ENCODE measurements around the gene FGF12. TPM values are rescaled to one million over a fixed set of nuclear protein-coding genes. Genes with fewer than 3 reads are reported as not detected.

FGF12 gene
- total RNA-seq, 3 donors from 2014 or later: 0.18 TPM; not detected in 2

DNA sequence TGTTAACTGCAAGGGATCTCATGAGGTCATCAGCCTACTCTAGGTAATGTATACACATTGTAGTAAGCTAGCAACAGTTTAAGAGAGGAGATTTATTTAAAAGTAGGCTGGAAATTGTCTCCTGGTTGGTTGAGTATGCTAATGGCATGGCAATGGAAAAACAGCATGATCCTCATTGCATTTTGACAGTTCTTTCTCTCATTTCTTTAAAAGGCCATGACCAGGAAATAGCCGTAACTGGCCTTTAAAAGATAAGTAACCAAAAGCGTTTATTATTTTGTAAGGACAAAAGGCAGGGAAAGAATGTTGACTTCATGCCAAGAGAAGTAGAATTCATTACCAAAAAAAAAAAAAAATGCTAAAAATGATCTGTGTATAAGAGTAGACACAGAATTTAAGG lies 310.3 kb downstream of the FGF12 start:
- DNase-seq (no peak), ATAC-seq (no peak)
- H3K36me3 Mint-ChIP-seq (ENCODE audit: insufficient read depth): no peaks in the 10 kb centered on the region
- peaks cover 8% of the 10 kb centered on the region for H3K27me3 Mint-ChIP-seq (ENCODE audit: low read depth)
- H3K9me3 Mint-ChIP-seq: no peaks in the 10 kb centered on the region
- H3K4me3 Mint-ChIP-seq: no peak overlapping the region
- H3K4me1 Mint-ChIP-seq (ENCODE audit: low read depth): no peaks in the 10 kb centered on the region

DNA sequence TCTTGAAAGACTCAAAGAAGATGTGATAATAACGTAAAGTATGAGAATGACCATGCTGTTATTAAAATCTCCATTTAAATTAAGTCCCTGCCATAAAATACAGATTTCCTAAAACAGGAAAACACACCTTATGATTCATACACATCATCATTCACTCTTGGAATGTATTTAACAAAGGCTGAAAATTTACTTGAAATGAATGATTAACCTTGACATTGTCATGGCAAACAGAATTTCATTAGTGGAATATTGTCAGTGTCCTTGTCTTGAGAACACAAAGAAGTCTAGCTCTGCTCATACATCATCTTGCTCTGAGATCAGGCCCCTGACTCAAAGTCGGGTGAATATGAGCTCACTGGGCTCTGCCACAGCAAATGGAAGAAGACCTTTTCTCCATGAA lies 313.9 kb downstream of the FGF12 start:
- Mint-ChIP-seq H3K36me3 (ENCODE audit: insufficient read depth) (no peaks in the 10 kb centered on the region), H3K4me1 (ENCODE audit: low read depth) (no peaks in the 10 kb centered on the region), H3K4me3 (no peak overlapping the region), H3K9me3 (no peaks in the 10 kb centered on the region), H3K27me3 (ENCODE audit: low read depth) (peaks cover 27% of the 10 kb centered on the region)
- ATAC-seq (no peak), DNase-seq (no peak)

DNA sequence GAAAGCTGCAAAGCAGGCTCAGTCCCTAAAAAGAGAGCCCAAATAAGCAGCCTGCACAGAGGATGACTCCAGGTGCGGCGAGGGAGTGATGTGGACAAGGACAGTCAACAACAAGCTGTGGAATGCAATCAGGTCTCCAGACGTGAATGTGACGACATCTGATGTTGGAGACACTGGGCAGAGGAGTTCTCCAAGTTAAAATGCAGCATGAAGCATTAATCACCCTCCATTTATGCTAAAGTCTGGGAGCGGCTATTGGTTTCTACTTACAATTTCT lies 316.7 kb downstream of the FGF12 start:
- no peaks in the 10 kb centered on the region for H3K36me3 Mint-ChIP-seq (ENCODE audit: insufficient read depth)
- H3K4me3 Mint-ChIP-seq: no peak overlapping the region
- DNase-seq (no peak), ATAC-seq (no peak)
- peaks cover 44% of the 10 kb centered on the region for H3K27me3 Mint-ChIP-seq (ENCODE audit: low read depth)
- no peaks in the 10 kb centered on the region for H3K4me1 Mint-ChIP-seq (ENCODE audit: low read depth)
- no peaks in the 10 kb centered on the region for H3K9me3 Mint-ChIP-seq

DNA sequence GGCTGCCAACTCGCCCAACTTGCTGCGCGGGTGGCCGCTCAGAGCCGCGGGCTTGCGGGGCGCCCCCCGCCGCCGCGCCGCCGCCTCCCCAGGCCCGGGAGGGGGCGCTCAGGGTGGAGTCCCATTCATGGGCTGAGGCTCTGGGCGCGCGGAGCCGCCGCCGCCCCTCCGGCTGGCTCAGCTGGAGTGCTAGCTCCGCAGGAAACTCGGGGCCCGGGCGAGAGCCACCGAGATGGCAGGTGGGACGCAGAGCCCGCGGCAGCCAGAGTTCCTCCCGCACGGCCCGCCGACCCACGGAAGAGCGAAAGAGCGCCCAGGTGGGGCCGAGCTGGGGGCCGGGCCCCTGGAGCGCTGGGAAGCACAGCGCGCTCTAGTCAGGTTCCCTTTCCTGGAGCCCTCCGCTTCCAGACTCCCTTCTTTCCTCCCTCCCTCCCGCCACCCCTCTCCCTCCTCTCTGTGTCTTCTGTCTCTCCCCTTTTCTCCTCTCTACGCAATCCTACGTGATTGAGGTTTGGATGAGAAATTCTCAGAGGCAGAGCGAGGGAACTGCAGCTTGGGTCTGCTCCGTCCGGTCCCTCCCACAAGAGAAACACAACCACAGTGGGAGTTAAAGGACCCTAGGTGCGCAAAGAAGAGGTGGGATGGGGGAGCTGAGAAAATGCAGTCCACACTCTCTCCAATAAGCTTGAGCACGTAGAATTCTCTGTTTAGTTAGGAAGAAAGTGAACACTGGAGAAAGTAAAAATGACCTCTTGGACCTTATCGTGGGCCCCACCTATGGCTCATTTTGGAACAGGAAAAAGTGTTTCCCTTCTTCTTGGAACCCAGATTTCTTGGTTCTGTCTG lies 317.3 kb downstream of the FGF12 start:
- Mint-ChIP-seq H3K36me3 (ENCODE audit: insufficient read depth) (no peaks in the 10 kb centered on the region), H3K9me3 (no peaks in the 10 kb centered on the region), H3K27me3 (ENCODE audit: low read depth) (peaks cover 44% of the 10 kb centered on the region)

DNA sequence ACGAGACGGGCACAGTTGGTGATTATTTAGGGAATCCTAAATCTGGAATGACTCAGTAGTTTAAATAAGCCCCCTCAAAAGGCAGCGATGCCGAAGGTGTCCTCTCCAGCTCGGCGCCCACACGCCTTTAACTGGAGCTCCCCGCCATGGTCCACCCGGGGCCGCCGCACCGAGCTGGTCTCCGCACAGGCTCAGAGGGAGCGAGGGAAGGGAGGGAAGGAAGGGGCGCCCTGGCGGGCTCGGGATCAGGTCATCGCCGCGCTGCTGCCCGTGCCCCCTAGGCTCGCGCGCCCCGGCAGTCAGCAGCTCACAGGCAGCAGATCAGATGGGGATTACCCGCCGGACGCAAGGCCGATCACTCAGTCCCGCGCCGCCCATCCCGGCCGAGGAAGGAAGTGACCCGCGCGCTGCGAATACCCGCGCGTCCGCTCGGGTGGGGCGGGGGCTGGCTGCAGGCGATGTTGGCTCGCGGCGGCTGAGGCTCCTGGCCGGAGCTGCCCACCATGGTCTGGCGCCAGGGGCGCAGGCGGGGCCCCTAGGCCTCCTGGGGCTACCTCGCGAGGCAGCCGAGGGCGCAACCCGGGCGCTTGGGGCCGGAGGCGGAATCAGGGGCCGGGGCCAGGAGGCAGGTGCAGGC lies 318.0 kb downstream of the FGF12 start:
- no peak overlapping the region for H3K4me3 Mint-ChIP-seq
- ATAC-seq (peak in 1 of 2 donors; percentile 28), DNase-seq (no peak)
- H3K4me1 Mint-ChIP-seq (ENCODE audit: low read depth): no peaks in the 10 kb centered on the region
- H3K27me3 Mint-ChIP-seq (ENCODE audit: low read depth): peaks cover 44% of the 10 kb centered on the region
- H3K9me3 Mint-ChIP-seq: no peaks in the 10 kb centered on the region
- no peaks in the 10 kb centered on the region for H3K36me3 Mint-ChIP-seq (ENCODE audit: insufficient read depth)

More for the DNA sequence above, 317.3 kb downstream of the FGF12 start:
- ATAC-seq (peak in 1 of 2 donors; percentile 31), DNase-seq (no peak)
- Mint-ChIP-seq H3K4me3 (no peak overlapping the region), H3K4me1 (ENCODE audit: low read depth) (no peaks in the 10 kb centered on the region)

DNA sequence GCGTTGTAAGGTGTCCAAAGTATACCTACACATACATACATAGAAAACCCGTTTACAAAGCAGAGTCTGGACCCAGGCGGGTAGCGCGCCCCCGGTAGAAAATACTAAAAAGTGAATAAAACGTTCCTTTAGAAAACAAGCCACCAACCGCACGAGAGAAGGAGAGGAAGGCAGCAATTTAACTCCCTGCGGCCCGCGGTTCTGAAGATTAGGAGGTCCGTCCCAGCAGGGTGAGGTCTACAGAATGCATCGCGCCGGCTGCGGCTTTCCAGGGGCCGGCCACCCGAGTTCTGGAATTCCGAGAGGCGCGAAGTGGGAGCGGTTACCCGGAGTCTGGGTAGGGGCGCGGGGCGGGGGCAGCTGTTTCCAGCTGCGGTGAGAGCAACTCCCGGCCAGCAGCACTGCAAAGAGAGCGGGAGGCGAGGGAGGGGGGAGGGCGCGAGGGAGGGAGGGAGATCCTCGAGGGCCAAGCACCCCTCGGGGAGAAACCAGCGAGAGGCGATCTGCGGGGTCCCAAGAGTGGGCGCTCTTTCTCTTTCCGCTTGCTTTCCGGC lies 318.6 kb downstream of the FGF12 start:
- H3K4me1 Mint-ChIP-seq (ENCODE audit: low read depth): no peaks in the 10 kb centered on the region
- no peak for ATAC-seq
- no peaks in the 10 kb centered on the region for H3K9me3 Mint-ChIP-seq
- no peak for DNase-seq
- no peaks in the 10 kb centered on the region for H3K36me3 Mint-ChIP-seq (ENCODE audit: insufficient read depth)
- peaks cover 44% of the 10 kb centered on the region for H3K27me3 Mint-ChIP-seq (ENCODE audit: low read depth)
- no peak overlapping the region for H3K4me3 Mint-ChIP-seq

DNA sequence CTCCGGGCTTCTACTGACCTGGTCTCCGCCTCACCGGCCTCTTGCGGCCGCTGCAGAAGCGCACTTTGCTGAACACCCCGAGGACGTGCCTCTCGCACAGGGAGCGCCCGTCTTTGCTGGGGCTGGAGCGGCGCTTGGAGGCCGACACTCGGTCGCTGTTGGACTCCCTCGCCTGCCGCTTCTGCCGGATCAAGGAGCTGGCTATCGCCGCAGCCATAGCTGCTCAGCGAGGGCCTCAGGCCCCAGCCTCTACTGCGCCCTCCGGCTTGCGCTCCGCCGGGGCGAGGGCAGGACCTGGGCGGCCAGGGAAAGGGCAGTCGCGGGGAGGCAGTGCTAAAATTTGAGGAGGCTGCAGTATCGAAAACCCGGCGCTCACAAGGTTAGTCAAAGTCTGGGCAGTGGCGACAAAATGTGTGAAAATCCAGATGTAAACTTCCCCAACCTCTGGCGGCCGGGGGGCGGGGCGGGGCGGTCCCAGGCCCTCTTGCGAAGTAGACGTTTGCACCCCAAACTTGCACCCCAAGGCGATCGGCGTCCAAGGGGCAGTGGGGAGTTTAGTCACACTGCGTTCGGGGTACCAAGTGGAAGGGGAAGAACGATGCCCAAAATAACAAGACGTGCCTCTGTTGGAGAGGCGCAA lies 319.2 kb downstream of the FGF12 start:
- ATAC-seq: peak in 1 of 2 donors; percentile 21
- H3K27me3 Mint-ChIP-seq (ENCODE audit: low read depth): peaks cover 44% of the 10 kb centered on the region
- H3K4me1 Mint-ChIP-seq (ENCODE audit: low read depth): no peaks in the 10 kb centered on the region
- no peaks in the 10 kb centered on the region for H3K36me3 Mint-ChIP-seq (ENCODE audit: insufficient read depth)
- DNase-seq: no peak
- no peak overlapping the region for H3K4me3 Mint-ChIP-seq
- H3K9me3 Mint-ChIP-seq: no peaks in the 10 kb centered on the region

DNA sequence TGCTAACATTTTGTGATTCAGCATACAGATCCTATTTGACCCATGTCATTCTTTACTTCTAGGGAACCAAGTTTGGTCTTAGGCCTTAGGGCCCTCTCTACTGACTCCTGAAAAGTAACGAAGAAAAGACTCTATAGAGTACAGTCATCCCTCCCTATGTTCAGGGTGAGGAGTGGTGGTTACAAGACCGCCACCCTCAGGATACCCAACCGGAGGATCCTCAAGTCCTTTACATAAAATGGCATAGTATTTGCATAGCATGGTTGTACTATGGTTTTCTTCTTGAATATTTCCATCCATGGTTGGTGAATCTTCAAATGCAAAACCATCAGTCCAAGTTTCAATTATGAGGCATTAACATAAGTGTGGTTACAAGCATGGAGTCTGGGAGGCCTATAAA lies 327.6 kb downstream of the FGF12 start:
- Mint-ChIP-seq H3K36me3 (ENCODE audit: insufficient read depth) (no peaks in the 10 kb centered on the region), H3K9me3 (no peaks in the 10 kb centered on the region), H3K4me1 (ENCODE audit: low read depth) (no peaks in the 10 kb centered on the region), H3K4me3 (no peak overlapping the region), H3K27me3 (ENCODE audit: low read depth) (no peaks in the 10 kb centered on the region)
- DNase-seq: no peak
- no peak for ATAC-seq

DNA sequence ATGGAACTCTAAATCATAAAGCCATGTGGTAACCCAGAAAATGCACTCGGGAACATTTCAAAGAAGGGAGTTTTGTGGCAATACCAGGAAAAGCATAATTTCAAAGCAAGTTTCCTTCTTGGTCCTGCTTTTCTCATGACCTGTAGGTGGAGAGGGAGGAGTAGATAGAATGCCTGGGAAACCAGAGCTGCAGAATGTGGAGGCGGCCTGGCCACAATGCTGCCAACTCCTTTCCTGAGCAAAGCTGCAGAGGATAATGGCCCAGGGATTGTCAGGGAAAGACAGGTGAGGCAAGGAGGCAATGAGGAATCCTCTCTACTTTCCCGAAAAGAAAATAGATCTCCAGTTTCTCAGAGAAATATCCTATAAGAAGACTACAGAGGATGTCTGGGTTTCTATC lies 330.3 kb downstream of the FGF12 start:
- no peak for DNase-seq
- no peaks in the 10 kb centered on the region for H3K4me1 Mint-ChIP-seq (ENCODE audit: low read depth)
- H3K9me3 Mint-ChIP-seq: no peaks in the 10 kb centered on the region
- ATAC-seq: no peak
- no peaks in the 10 kb centered on the region for H3K27me3 Mint-ChIP-seq (ENCODE audit: low read depth)
- H3K4me3 Mint-ChIP-seq: no peak overlapping the region
- H3K36me3 Mint-ChIP-seq (ENCODE audit: insufficient read depth): no peaks in the 10 kb centered on the region

DNA sequence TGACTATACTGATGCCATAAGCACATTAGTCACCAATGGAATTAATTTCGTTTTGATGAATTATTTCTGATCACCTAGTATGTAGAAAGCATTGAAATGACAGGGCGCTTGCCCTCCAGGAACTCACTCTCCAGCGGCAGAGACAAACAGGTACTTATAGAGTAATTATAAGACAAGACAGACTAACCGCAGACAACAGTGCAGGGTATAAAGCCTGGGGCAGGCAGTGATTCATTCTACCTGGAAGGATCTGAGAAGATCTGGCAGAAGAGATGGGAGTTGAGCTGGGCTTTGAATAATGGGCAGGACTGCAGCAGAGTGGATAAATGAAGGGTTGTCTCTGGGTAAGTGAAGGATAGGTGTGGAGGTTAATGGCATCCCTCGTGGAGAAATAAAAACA lies 331.8 kb downstream of the FGF12 start:
- no peak for DNase-seq
- H3K4me1 Mint-ChIP-seq (ENCODE audit: low read depth): no peaks in the 10 kb centered on the region
- H3K4me3 Mint-ChIP-seq: no peak overlapping the region
- no peaks in the 10 kb centered on the region for H3K27me3 Mint-ChIP-seq (ENCODE audit: low read depth)
- no peak for ATAC-seq
- H3K9me3 Mint-ChIP-seq: no peaks in the 10 kb centered on the region
- no peaks in the 10 kb centered on the region for H3K36me3 Mint-ChIP-seq (ENCODE audit: insufficient read depth)

DNA sequence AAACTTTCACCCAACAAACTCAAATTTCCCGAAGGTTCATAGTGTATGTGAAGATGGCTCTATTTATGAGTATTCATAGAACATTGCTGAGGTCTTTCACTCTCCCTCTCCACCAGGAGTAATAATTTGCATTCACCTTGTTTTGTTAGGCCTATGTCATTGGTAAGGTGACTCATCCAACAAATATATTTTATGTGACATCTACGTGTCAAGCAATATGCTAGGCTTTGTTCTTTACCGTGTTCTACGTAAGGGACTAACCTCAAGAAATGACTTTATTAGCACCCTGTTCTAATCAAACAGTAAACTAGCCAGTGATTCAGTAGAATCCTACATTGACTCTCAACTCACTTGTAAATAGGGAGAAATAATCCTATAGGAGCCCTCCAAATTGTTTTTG lies 334.4 kb downstream of the FGF12 start:
- Mint-ChIP-seq H3K27me3 (ENCODE audit: low read depth) (no peaks in the 10 kb centered on the region), H3K36me3 (ENCODE audit: insufficient read depth) (no peaks in the 10 kb centered on the region), H3K9me3 (no peaks in the 10 kb centered on the region), H3K4me1 (ENCODE audit: low read depth) (no peaks in the 10 kb centered on the region), H3K4me3 (no peak overlapping the region)
- no peak for ATAC-seq
- no peak for DNase-seq

DNA sequence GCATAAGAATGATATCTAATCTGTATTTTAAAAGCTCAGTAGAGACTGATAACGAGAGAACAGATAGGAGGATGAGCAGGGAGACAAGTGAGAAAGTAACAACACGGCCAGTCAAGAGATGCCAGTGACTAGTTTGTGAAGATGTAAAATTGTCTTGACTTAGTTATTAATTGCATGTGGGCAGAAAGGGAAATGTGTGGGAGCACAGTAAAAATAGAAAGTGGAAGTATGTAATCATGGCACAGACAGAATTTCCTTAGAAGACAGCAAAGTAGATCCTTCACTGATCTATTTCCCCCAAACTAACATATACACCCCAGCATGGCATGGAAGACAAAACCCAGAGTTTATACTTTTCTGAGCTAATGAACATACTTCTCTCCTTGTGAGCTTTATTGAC lies 344.5 kb downstream of the FGF12 start:
- H3K27me3 Mint-ChIP-seq (ENCODE audit: low read depth): peaks cover 3% of the 10 kb centered on the region
- H3K4me3 Mint-ChIP-seq: no peak overlapping the region
- no peak for DNase-seq
- peaks cover 4% of the 10 kb centered on the region for H3K9me3 Mint-ChIP-seq
- ATAC-seq: no peak
- H3K36me3 Mint-ChIP-seq (ENCODE audit: insufficient read depth): no peaks in the 10 kb centered on the region
- H3K4me1 Mint-ChIP-seq (ENCODE audit: low read depth): no peaks in the 10 kb centered on the region

DNA sequence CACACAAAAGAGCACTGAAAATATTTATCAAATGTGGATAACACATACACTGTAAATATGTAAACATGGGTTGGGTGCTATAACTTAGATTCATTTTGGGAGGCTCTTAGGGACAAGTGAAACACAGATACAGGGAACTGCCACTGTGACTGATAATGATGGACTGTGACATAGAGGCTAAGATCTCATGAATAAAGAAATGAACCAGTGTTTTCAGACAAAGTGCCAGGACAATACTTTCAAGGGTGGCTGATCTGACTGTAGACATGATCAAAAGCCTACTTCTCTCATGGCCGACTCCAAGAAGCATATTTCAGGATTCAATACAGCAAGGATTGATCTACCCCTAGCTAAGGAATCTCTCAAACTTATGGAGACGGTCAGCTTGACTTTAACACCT lies 353.8 kb downstream of the FGF12 start:
- ATAC-seq (no peak), DNase-seq (no peak)
- H3K36me3 Mint-ChIP-seq (ENCODE audit: insufficient read depth): no peaks in the 10 kb centered on the region
- H3K27me3 Mint-ChIP-seq (ENCODE audit: low read depth): no peaks in the 10 kb centered on the region
- no peak overlapping the region for H3K4me3 Mint-ChIP-seq
- H3K4me1 Mint-ChIP-seq (ENCODE audit: low read depth): no peaks in the 10 kb centered on the region
- H3K9me3 Mint-ChIP-seq: no peaks in the 10 kb centered on the region

DNA sequence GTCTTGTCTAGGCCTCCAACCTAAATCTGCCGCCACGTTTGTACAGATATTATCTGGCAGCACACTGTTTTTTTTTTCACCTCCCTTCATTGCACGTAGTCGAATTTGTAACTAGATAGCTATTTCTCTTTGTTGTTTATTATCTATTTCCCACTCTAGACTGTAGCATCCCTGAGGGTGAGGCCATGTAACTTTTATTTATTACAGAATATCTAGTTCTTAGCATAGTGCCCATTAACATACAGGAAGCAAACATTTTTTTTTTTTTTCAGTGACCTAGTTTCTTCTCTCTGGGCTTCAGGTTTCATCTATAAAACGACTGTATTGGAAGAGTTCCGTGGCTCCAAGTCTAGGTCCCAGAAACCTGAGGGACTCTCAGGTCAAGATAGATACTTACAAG lies 354.3 kb downstream of the FGF12 start:
- ATAC-seq: no peak
- Mint-ChIP-seq H3K4me3 (no peak overlapping the region), H3K9me3 (no peaks in the 10 kb centered on the region), H3K27me3 (ENCODE audit: low read depth) (no peaks in the 10 kb centered on the region), H3K36me3 (ENCODE audit: insufficient read depth) (no peaks in the 10 kb centered on the region), H3K4me1 (ENCODE audit: low read depth) (no peaks in the 10 kb centered on the region)
- DNase-seq: no peak

DNA sequence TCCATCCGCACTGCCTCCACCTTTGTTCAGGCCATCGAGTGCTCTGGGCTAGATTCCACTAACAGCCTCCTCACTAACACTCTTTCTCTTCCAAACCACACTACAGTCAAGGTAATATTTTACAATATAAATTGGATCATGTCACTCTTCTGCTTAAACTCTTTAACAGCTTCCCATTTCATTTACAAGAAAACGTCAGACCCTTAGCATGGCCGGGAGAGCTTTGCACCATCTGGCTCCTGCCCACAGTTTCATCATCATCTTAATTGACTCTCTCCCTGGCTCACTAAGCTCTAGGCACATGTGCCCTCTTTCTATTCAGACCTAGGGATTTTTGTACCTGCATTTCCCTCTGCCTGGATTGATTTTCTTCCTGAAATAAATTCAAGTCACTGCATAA lies 354.7 kb downstream of the FGF12 start:
- DNase-seq: no peak
- H3K36me3 Mint-ChIP-seq (ENCODE audit: insufficient read depth): no peaks in the 10 kb centered on the region
- H3K27me3 Mint-ChIP-seq (ENCODE audit: low read depth): no peaks in the 10 kb centered on the region
- H3K4me1 Mint-ChIP-seq (ENCODE audit: low read depth): no peaks in the 10 kb centered on the region
- H3K4me3 Mint-ChIP-seq: no peak overlapping the region
- ATAC-seq: no peak
- H3K9me3 Mint-ChIP-seq: no peaks in the 10 kb centered on the region

All from activated T-cell treated with anti-CD3 and anti-CD28 coated beads, Interleukin-2, amount 50 U/mL, for 4 hours (primary cell).